Gastroesophageal sphincter (tissue), 4 donors: ENCODE data around the gene HHIP. TPM values are rescaled to one million over a fixed set of nuclear protein-coding genes. Genes with fewer than 3 reads are reported as not detected.
A peak's percentile ranks its signal among the peaks of the same experiment; 100 is the strongest.
"Not testable (repeated sequence)": the region's sequence is repeated elsewhere in the genome, so short reads cannot be mapped to it uniquely, and the experiment has no call there.

Source experiments
- ATAC-seq: fragments of 150-250 bp; one replicate; pipeline ENCODE4 v1.9.1; 2016; ENCODE audit warnings: mild to moderate bottlenecking, moderate library complexity
- H3K27ac ChIP-seq, 4 donors: fragments of 200-600 bp; sonication (generic) in 3 of 4; 1 replicate in 3 of 4; 2 replicates in 1 of 4; pipeline ENCODE4 v1.5.1; 2016 to 2019
- H3K27me3 ChIP-seq: fragments of 200-600 bp; sonication (generic); one replicate; pipeline ENCODE4 v1.5.1; 2019
- H3K36me3 ChIP-seq, 2 donors: fragments of 200-600 bp; sonication (generic); one replicate each; pipeline ENCODE4 v1.5.1; 2019; ENCODE audit warnings: control low read depth in 1 of 2
- H3K4me1 ChIP-seq, 3 donors: fragments of 200-600 bp; sonication (generic); 1 replicate in 2 of 3; 2 replicates in 1 of 3; pipeline ENCODE4 v1.5.1; 2016 to 2019; ENCODE audit warnings: control low read depth in 2 of 3
- H3K4me3 ChIP-seq, 2 donors: fragments of 200-600 bp; sonication (generic); one replicate each; pipeline ENCODE4 v1.5.1; 2019; ENCODE audit warnings: mild to moderate bottlenecking in 1 of 2, moderate library complexity in 1 of 2
- H3K9me3 ChIP-seq, 3 donors: fragments of 200-600 bp; sonication (generic); one replicate each; pipeline ENCODE4 v1.5.1; 2017 to 2019; ENCODE audit warnings: control low read depth in 2 of 3
- EP300 ChIP-seq: sonication (generic); formaldehyde crosslinking; IDR thresholded peaks from one replicate; pipeline ENCODE4 v1.6.1; 2017; ENCODE audit warnings: antibody characterized with exemption, mild to moderate bottlenecking
- POLR2A ChIP-seq, 2 donors: fragments of 450-650 bp; IDR thresholded peaks; one replicate each; pipeline ENCODE4 v1.6.1; 2017; ENCODE audit warnings: antibody characterized with exemption in 2 of 2, mild to moderate bottlenecking in 2 of 2, moderate library complexity in 1 of 2
- POLR2AphosphoS5 ChIP-seq: sonication (generic); formaldehyde crosslinking; IDR thresholded peaks from one replicate; pipeline ENCODE4 v1.6.1; 2017; ENCODE audit warnings: antibody characterized with exemption
- WGBS, 2 donors: methylation state at CpG; one replicate each; pipeline ENCODE4 v1.1.5; 2018; ENCODE audit warnings: low coverage in 1 of 2; 5-methylcytosine and 5-hydroxymethylcytosine counted together
- small RNA-seq, 4 donors: library from RNA; depleted of rRNA; stranded (forward); fragments of <200 nt; gene quantifications; one replicate each; pipeline ENCODE3, GENCODE V24; 2016
- total RNA-seq, 4 donors: library from RNA; depleted of rRNA; stranded (reverse); fragments of >200 nt; gene quantifications; one replicate each; pipeline ENCODE4 v1.1.0, GENCODE V29; 2016
- TF ChIP-seq, protein P1 (sequence below), 4 experiments: fragments of 200-600 bp in 2 of 4; fragments of 450-650 bp in 2 of 4; sonication (generic) in 1 of 4; IDR thresholded peaks; one replicate each; pipeline ENCODE4 v1.5.1; 2017 to 2019; ENCODE audit warnings: antibody characterized with exemption in 4 of 4, mild to moderate bottlenecking in 2 of 4, moderate library complexity in 2 of 4

HHIP gene
- total RNA-seq, 4 donors from 2014 or later, result 0.10 to 0.54 (median 0.19) TPM; not detected in 1

DNA sequence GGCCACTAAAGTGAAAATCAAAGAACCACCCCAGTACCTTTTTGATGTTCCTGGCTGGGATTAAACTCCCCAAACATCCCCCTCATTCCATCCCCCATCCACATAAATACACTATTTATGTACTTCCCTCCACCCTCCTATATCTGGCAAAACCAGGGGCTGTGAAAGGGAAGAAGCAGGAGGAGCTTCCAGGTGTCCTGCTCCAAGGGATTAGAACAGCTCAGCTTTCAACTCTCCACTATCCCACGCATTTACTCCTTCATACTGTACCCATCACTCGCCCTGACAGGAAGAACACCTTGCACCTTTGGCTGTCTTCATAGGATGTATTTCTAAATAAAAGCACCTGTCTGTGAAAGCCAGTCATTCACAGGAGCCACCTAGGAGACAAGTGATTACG lies 140.0 kb downstream of the HHIP start:
- Histone ChIP-seq H3K27me3 (no peaks in the 10 kb centered on the region), H3K27ac (no peak overlapping the region), H3K36me3 (no peaks in the 10 kb centered on the region), H3K4me1 (no peaks in the 10 kb centered on the region), H3K4me3 (no peak overlapping the region), H3K9me3 (no peaks in the 10 kb centered on the region)
- 83 to 96% methylated on average over 1 to 3 of the region's 3 CpGs for WGBS, 2 donors
- no peak for ATAC-seq
- TF ChIP-seq, protein P1, sequence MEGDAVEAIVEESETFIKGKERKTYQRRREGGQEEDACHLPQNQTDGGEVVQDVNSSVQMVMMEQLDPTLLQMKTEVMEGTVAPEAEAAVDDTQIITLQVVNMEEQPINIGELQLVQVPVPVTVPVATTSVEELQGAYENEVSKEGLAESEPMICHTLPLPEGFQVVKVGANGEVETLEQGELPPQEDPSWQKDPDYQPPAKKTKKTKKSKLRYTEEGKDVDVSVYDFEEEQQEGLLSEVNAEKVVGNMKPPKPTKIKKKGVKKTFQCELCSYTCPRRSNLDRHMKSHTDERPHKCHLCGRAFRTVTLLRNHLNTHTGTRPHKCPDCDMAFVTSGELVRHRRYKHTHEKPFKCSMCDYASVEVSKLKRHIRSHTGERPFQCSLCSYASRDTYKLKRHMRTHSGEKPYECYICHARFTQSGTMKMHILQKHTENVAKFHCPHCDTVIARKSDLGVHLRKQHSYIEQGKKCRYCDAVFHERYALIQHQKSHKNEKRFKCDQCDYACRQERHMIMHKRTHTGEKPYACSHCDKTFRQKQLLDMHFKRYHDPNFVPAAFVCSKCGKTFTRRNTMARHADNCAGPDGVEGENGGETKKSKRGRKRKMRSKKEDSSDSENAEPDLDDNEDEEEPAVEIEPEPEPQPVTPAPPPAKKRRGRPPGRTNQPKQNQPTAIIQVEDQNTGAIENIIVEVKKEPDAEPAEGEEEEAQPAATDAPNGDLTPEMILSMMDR (IDR thresholded peaks at IDR 0.05), result no peak
- TF ChIP-seq POLR2AphosphoS5 (no peak), EP300 (no peak), POLR2A (IDR thresholded peaks at IDR 0.05) (no peak)

DNA sequence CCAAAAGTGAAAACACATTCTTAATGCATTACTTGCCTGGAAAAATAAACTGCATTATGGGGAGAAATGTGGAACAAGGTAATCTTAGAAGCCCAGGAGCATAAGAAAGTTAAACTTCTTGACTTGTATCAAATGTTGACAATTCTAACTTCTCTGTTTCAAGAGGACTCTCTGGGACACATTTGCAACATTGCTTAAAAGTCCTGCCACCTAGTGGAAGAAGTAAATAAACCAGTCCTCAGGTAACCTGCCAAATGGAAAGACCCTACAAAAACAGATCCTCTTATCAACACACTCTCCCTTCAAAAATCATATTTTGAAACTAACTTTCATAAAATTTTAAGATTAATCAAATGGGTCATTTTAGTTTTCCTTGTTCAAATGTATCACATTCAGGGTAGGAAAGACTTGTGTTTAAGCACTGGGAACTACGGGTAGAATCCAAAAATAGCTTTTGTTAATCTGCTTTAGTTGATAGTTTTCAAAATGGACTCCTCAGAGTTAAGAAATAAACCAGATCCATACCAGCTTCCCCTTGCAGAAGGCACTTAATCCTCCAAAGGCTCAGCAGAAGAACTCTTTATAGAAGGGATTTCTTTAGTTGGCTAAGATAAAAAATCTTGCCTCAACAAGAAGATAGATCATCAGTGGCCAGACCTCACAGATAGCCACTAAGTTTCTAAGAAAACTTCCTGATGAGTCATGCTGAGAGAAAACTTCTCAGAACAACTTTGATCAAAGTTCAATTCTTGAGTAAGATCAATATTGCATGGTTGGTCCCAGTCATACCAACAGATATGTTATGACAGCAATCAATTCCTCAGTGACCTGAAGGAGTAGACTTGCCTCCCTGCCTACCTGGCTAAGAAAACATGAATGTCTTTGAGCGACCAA lies 141.7 kb downstream of the HHIP start:
- no peak for ATAC-seq
- Histone ChIP-seq H3K36me3 (no peaks in the 10 kb centered on the region), H3K27ac (no peak overlapping the region), H3K4me3 (no peak overlapping the region), H3K4me1 (no peaks in the 10 kb centered on the region), H3K9me3 (peaks cover 0 to 7% (median 0%) of the 10 kb centered on the region in 3 donors), H3K27me3 (no peaks in the 10 kb centered on the region)
- WGBS, 2 donors, result 50 to 72% methylated on average over 2 of the region's 2 CpGs
- TF ChIP-seq POLR2A (IDR thresholded peaks at IDR 0.05), result no peak
- TF ChIP-seq EP300, result no peak
- TF ChIP-seq, protein P1 (IDR thresholded peaks at IDR 0.05), result peak in 2 of 4 experiments; percentile 11 to 40
- no peak for TF ChIP-seq POLR2AphosphoS5

GRCh38 chr4:144788469-144788868 lies 142.5 kb downstream of the HHIP start:
- H3K4me1 ChIP-seq, result no peaks in the 10 kb centered on the region
- no peaks in the 10 kb centered on the region for H3K36me3 ChIP-seq
- no peak for TF ChIP-seq POLR2AphosphoS5
- TF ChIP-seq EP300, result no peak
- TF ChIP-seq, protein P1 (IDR thresholded peaks at IDR 0.05), result no peak
- 53 to 54% methylated on average over 1 of the region's 1 CpG for WGBS, 2 donors
- ATAC-seq, result no peak
- H3K9me3 ChIP-seq, result peaks cover 0 to 7% (median 0%) of the 10 kb centered on the region in 3 donors
- H3K27ac ChIP-seq, result no peak overlapping the region
- no peak overlapping the region for H3K4me3 ChIP-seq
- no peaks in the 10 kb centered on the region for H3K27me3 ChIP-seq

DNA sequence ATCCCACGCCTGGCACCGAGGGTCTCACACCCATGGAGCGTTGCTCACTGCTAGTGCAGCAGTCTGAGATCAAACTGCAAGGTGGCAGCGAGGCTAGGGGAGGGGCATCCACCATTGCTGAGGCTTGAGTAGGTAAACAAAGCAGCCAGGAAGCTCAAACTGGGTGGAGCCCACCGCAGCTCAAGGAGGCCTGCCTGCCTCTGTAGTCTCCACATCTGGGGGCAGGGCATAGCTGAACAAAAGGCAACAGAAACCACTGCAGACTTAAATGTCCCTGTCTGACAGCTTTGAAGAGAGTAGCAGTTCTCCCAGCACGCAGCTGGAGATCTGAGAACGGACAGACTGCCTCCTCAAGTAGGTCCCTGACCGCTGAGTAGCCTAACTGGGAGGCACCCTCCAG lies 146.0 kb downstream of the HHIP start:
- peaks cover 0 to 11% (median 0%) of the 10 kb centered on the region in 3 donors for H3K9me3 ChIP-seq
- not testable (repeated sequence) for H3K36me3 ChIP-seq, H3K4me3 ChIP-seq, H3K27ac ChIP-seq, H3K4me1 ChIP-seq, H3K27me3 ChIP-seq, ATAC-seq
- WGBS, 2 donors, result 82% methylated on average over 3 of the region's 8 CpGs; no CpG with 5 or more reads in 1 of the 2 donors

Small RNA genes within 50 kb of the gene (small RNA-seq; reads per million reads assigned to genes)
- gene RF02271, result 0 reads per million in 4 donors
